ENCODE data around the gene CLDN4.

Gene CLDN4

GRCh38 chr7:73860859-73861258 is 30.1 kb downstream of the CLDN4 start, which contains the start of gene TMEM270:
Gene TMEM270 (plus strand): TSS chr7:73861159. CDS start chr7:73861195, 36 bp downstream.
- no peak within 1 kb of the TSS for H3K4me3 ChIP-seq (ENCODE audit: low read length)
- TF ChIP-seq CTCF (conservative IDR thresholded peaks at IDR 0.05; ENCODE audit: low read length), result no peak
- no peak for DNase-seq (ENCODE audit: low read depth)

DNA sequence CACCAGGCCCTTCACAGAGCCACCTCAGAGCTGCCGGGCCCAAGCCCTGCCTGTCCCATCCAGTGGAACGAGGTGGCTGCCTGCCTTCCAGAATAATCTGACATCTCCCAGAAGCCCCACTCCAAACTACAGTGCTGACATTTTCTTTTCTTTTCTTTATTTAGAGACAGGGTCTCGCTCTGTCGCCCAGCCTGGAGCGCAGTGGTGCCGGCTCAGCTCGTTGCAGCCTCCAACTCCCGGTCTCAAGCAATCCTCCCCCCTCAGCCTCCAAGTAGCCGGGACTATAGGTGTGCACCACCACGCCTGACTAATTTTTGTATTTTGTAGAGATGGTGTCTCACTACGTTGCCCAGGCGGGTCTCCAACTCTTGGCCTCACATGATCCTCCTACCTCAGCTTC is 30.5 kb downstream of the CLDN4 start:
- H3K4me3 ChIP-seq (ENCODE audit: low read length), result no peak overlapping the region
- TF ChIP-seq CTCF (conservative IDR thresholded peaks at IDR 0.05; ENCODE audit: low read length), result no peak
- DNase-seq (ENCODE audit: low read depth), result no peak

- no peak for DNase-seq (ENCODE audit: low read depth)
- no peak for TF ChIP-seq CTCF (conservative IDR thresholded peaks at IDR 0.05; ENCODE audit: low read length)
Observed at GRCh38 chr7:73864981-73865711, 34.4 kb downstream of the CLDN4 start.

GRCh38 chr7:73865738-73866445 is 35.1 kb downstream of the CLDN4 start:
- peak; percentile 66 for DNase-seq (ENCODE audit: low read depth)
- no peak overlapping the region for H3K4me3 ChIP-seq (ENCODE audit: low read length)
- peak; percentile 90 for TF ChIP-seq CTCF (conservative IDR thresholded peaks at IDR 0.05; ENCODE audit: low read length)

More at GRCh38 chr7:73864981-73865711, 34.4 kb downstream of the CLDN4 start:
- H3K4me3 ChIP-seq (ENCODE audit: low read length), result no peak overlapping the region

GRCh38 chr7:73866446-73866767 is 35.6 kb downstream of the CLDN4 start:
- TF ChIP-seq CTCF (conservative IDR thresholded peaks at IDR 0.05; ENCODE audit: low read length), result no peak

GRCh38 chr7:73869011-73869798 is 38.4 kb downstream of the CLDN4 start:
- H3K4me3 ChIP-seq (ENCODE audit: low read length), result no peak overlapping the region
- no peak for TF ChIP-seq CTCF (conservative IDR thresholded peaks at IDR 0.05; ENCODE audit: low read length)
- no peak for DNase-seq (ENCODE audit: low read depth)

More at GRCh38 chr7:73866446-73866767, 35.6 kb downstream of the CLDN4 start:
- no peak for DNase-seq (ENCODE audit: low read depth)
- H3K4me3 ChIP-seq (ENCODE audit: low read length), result no peak overlapping the region
